Tibial nerve (tissue), 4 donors: ENCODE results near the gene KLRF1.

Experiments used
- EP300 ChIP-seq, 2 donors: sonication (generic); formaldehyde crosslinking; IDR thresholded peaks; one replicate each; pipeline ENCODE4 v1.6.1; 2017; ENCODE audit warnings: antibody characterized with exemption in 2 of 2, mild to moderate bottlenecking in 1 of 2
- TF ChIP-seq, protein P1 (sequence below), 5 experiments: fragments of 200-600 bp in 3 of 5; fragments of 450-650 bp in 2 of 5; sonication (generic) in 3 of 5; IDR thresholded peaks; one replicate each; pipeline ENCODE4 v1.5.1; 2016 to 2019; ENCODE audit warnings: antibody characterized with exemption in 5 of 5, mild to moderate bottlenecking in 3 of 5, moderate library complexity in 2 of 5

DNA sequence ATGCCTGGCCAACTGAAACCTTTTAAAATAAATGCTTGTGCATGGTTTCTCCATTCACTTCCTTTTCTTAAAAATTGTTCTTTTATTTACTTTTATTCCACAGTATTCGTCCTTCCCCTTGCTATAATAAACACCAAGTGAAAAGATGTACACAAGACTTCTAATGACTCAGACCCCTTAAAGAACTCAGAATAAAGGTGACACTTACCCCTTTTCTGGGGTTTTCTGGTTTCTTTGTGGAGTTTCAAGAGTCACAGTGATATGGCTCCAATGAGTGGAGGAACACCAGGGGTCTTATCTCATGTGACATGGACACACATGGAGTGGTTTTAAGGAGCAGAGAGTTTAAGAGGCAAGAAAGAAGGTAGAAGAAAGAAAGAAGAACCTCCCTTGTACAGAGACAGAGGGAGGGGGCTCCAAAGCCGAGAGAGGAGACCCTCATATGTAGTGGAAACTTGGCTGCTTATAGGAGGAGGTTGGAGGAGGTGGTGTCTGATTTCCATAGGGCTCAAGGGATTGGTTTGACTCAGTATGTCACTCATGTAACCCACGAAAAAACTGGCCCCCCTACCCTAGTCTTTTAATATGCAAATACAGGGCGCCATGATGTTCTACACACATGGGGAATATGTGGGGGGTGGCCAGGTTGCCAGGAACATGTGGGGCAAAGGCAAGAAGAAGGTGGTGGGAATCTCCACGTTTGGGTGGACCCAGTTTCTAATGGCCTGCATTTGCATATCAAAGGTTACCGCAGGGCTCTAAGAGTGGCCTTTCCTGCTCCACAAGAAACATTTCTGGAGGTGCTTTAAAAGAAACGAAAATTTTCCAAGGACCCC is 44.5 kb upstream of the KLRF1 start:
- TF ChIP-seq, protein P1, sequence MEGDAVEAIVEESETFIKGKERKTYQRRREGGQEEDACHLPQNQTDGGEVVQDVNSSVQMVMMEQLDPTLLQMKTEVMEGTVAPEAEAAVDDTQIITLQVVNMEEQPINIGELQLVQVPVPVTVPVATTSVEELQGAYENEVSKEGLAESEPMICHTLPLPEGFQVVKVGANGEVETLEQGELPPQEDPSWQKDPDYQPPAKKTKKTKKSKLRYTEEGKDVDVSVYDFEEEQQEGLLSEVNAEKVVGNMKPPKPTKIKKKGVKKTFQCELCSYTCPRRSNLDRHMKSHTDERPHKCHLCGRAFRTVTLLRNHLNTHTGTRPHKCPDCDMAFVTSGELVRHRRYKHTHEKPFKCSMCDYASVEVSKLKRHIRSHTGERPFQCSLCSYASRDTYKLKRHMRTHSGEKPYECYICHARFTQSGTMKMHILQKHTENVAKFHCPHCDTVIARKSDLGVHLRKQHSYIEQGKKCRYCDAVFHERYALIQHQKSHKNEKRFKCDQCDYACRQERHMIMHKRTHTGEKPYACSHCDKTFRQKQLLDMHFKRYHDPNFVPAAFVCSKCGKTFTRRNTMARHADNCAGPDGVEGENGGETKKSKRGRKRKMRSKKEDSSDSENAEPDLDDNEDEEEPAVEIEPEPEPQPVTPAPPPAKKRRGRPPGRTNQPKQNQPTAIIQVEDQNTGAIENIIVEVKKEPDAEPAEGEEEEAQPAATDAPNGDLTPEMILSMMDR (IDR thresholded peaks at IDR 0.05): no peak
- no peak for TF ChIP-seq EP300 (IDR thresholded peaks at IDR 0.05)
